Measurements from ENCODE around the gene STARD3.

- no peak for TF ChIP-seq ZKSCAN1 (IDR thresholded peaks at IDR 0.05; ENCODE audit: low read depth, low read length)
- no peak for TF ChIP-seq YY1 (IDR thresholded peaks at IDR 0.05; ENCODE audit: borderline replicate concordance in 1 of 3, control insufficient read depth in 1 of 3, extremely low read depth in 1 of 3, insufficient read depth in 3 of 3, insufficient read length in 1 of 3, insufficient replicate concordance in 2 of 3, low read depth in 1 of 3, low read length in 2 of 3)
- no peak for TF ChIP-seq SUPT5H (IDR thresholded peaks at IDR 0.05)
- TF ChIP-seq, protein P1, sequence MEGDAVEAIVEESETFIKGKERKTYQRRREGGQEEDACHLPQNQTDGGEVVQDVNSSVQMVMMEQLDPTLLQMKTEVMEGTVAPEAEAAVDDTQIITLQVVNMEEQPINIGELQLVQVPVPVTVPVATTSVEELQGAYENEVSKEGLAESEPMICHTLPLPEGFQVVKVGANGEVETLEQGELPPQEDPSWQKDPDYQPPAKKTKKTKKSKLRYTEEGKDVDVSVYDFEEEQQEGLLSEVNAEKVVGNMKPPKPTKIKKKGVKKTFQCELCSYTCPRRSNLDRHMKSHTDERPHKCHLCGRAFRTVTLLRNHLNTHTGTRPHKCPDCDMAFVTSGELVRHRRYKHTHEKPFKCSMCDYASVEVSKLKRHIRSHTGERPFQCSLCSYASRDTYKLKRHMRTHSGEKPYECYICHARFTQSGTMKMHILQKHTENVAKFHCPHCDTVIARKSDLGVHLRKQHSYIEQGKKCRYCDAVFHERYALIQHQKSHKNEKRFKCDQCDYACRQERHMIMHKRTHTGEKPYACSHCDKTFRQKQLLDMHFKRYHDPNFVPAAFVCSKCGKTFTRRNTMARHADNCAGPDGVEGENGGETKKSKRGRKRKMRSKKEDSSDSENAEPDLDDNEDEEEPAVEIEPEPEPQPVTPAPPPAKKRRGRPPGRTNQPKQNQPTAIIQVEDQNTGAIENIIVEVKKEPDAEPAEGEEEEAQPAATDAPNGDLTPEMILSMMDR (IDR thresholded peaks at IDR 0.05 in 2 of 3, conservative IDR thresholded peaks at IDR 0.05 in 1 of 3; ENCODE audit: insufficient read depth in 2 of 3, low read depth in 1 of 3, low read length in 3 of 3), result 0 out of 6 replicates have a peak, but pooled peaks of 1 of the 3 experiments have one; percentile 3
Observed at GRCh38 chr17:39683295-39683939, 46.5 kb downstream of the STARD3 start.
